Measurements from ENCODE around the gene ROGDI.

The ROGDI gene

GRCh38 chr16:4814046-4814445, 11.6 kb upstream of the ROGDI start:
- DNase-seq (ENCODE audit: low read depth, low spot score): no peak

GRCh38 chr16:4813251-4814003, 11.0 kb upstream of the ROGDI start:
- no peak for DNase-seq (ENCODE audit: low read depth, low spot score)

GRCh38 chr16:4811773-4812172, 9.3 kb upstream of the ROGDI start:
- no peak for DNase-seq (ENCODE audit: low read depth, low spot score)

GRCh38 chr16:4811242-4811641, 8.8 kb upstream of the ROGDI start:
- DNase-seq (ENCODE audit: low read depth, low spot score): no peak

GRCh38 chr16:4806280-4806679, 3.8 kb upstream of the ROGDI start:
- no peak for DNase-seq (ENCODE audit: low read depth, low spot score)

GRCh38 chr16:4805231-4805630, 2.8 kb upstream of the ROGDI start:
- no peak for DNase-seq (ENCODE audit: low read depth, low spot score)

- DNase-seq (ENCODE audit: low read depth, low spot score): no peak
These were observed 1.7 kb upstream of the ROGDI start for GRCh38 chr16:4803898-4804762.

- peak; percentile 17 for DNase-seq (ENCODE audit: low read depth, low spot score)
These were observed 990 bp upstream of the ROGDI start for GRCh38 chr16:4803401-4803844.

- DNase-seq (ENCODE audit: low read depth, low spot score): peak; percentile 97
These were observed 340 bp upstream of the ROGDI start for GRCh38 chr16:4802659-4803287.

- peak; percentile 12 for DNase-seq (ENCODE audit: low read depth, low spot score)
These were observed 1.1 kb downstream of the ROGDI start for GRCh38 chr16:4801051-4801961.

- DNase-seq (ENCODE audit: low read depth, low spot score): no peak
These were observed 2.0 kb downstream of the ROGDI start for GRCh38 chr16:4800290-4801041.

GRCh38 chr16:4799171-4799855, 3.1 kb downstream of the ROGDI start:
- no peak for DNase-seq (ENCODE audit: low read depth, low spot score)

GRCh38 chr16:4798456-4798855, 4.0 kb downstream of the ROGDI start:
- DNase-seq (ENCODE audit: low read depth, low spot score): no peak

GRCh38 chr16:4797805-4798252, 4.6 kb downstream of the ROGDI start:
- DNase-seq (ENCODE audit: low read depth, low spot score): no peak

GRCh38 chr16:4796982-4797804, 5.2 kb downstream of the ROGDI start:
- no peak for DNase-seq (ENCODE audit: low read depth, low spot score)

GRCh38 chr16:4795828-4796572, 6.4 kb downstream of the ROGDI start:
- DNase-seq (ENCODE audit: low read depth, low spot score): no peak

GRCh38 chr16:4795181-4795827, 7.1 kb downstream of the ROGDI start, which contains the start of gene SMIM22:
Gene SMIM22, plus strand, starts transcription at chr16:4795369. Its CDS starts 366 bp downstream, at chr16:4795735.
- no peak for DNase-seq (ENCODE audit: low read depth, low spot score)
